Activated T-cell treated with anti-CD3 and anti-CD28 coated beads, Interleukin-2, amount 50 U/mL, for 24 hours (primary cell): ENCODE measurements around the gene FABP1.

Source experiments
- DNase-seq: peaks from one replicate; pipeline ENCODE4 v3.0.0-alpha.2; 2020
- H3K27ac Mint-ChIP-seq: 2 replicates; pipeline ENCODE4 v1.8.0; 2020; ENCODE audit warnings: mild to moderate bottlenecking, mixed read lengths
- H3K27me3 Mint-ChIP-seq: 2 replicates; pipeline ENCODE4 v1.8.0; 2020; ENCODE audit warnings: mixed read lengths
- H3K36me3 Mint-ChIP-seq: 2 replicates; pipeline ENCODE4 v1.8.0; 2020; ENCODE audit warnings: low read depth, mixed read lengths
- H3K4me1 Mint-ChIP-seq: 2 replicates; pipeline ENCODE4 v1.8.0; 2020; ENCODE audit warnings: low read depth, mixed read lengths
- H3K4me3 Mint-ChIP-seq: 2 replicates; pipeline ENCODE4 v1.8.0; 2020; ENCODE audit warnings: mild to moderate bottlenecking, moderate library complexity, mixed read lengths
- H3K9me3 Mint-ChIP-seq: 2 replicates; pipeline ENCODE4 v1.8.0; 2020; ENCODE audit warnings: mixed read lengths

Gene FABP1

GRCh38 chr2:88126772-88127637 lies 857 bp downstream of the FABP1 start:
- peaks cover 6% of the 10 kb centered on the region for H3K27me3 Mint-ChIP-seq
- H3K4me1 Mint-ChIP-seq = no peaks in the 10 kb centered on the region
- H3K9me3 Mint-ChIP-seq = no peaks in the 10 kb centered on the region
- H3K36me3 Mint-ChIP-seq = no peaks in the 10 kb centered on the region
- no peak overlapping the region for H3K27ac Mint-ChIP-seq
- no peak overlapping the region for H3K4me3 Mint-ChIP-seq
- no peak for DNase-seq

DNA sequence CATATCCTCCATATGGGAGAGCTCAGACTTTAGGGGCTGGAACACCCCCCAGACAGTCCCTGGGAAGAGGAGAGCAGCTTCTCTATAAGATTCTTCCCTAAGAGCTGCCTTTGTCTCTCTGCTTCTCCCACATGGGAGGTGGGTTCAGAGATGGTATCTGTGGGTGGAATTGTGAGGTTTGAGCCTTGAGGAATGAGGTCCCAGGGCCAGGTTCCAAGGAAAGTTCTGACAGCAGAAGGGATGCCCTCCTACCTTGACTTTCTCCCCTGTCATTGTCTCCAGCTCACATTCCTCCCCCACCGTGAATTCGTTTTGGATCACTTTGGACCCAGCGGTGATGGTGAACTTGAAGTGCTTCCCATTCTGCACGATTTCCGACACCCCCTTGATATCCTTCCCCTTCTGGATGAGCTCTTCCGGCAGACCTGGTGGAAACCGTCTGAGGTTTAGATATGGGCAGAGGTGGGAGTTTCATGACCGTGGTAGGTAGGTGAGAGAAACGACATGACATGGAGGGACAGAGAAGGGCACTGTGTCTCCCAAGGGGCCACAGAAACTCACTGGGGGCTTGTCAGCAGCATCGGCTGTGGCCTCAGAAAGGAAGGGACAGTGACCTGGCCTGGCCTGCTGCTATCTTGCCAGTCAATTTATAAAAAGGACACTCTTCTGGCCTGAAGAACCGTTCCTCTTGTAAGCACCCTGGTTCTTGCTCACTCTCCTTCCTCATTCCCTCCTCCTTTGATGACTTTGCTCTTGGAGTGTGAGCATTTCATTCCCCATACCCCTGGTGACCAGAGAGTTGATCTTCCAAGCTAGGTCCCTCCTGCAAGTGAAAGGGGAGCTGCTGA lies 1.7 kb downstream of the FABP1 start:
- DNase-seq = no peak
- Mint-ChIP-seq H3K27me3 (peaks cover 6% of the 10 kb centered on the region), H3K4me1 (no peaks in the 10 kb centered on the region), H3K36me3 (no peaks in the 10 kb centered on the region), H3K27ac (no peak overlapping the region), H3K9me3 (no peaks in the 10 kb centered on the region), H3K4me3 (no peak overlapping the region)

DNA sequence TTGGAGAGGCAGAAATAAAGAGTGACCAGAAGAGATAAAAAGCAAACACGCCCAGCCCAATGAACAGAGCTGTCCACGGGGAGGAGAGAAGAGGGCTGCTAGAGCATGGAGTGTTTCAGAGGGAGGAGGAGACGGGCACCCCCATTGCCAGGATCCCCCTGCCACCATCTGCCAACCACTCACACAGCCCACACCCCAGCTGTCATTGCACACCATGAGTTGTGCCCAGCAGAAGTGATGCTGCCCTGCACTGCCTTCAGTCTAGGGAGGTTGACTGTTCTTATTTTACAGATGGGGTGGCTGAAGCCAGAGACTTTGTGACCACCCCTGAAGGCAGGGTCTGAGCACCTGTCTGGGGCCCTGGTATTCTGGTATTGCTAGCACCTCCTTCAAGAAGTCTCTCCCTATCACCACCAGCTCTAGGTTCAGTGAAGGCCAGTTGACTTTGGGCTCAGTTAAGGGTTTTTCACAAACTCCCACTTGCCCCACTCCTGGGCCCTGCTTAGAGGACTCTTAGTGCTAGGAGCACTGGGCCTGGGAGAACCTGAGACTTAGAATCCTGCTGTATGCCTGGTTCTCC lies 2.4 kb downstream of the FABP1 start:
- Mint-ChIP-seq H3K36me3 (no peaks in the 10 kb centered on the region), H3K27me3 (peaks cover 10% of the 10 kb centered on the region), H3K4me1 (no peaks in the 10 kb centered on the region), H3K4me3 (no peak overlapping the region), H3K9me3 (no peaks in the 10 kb centered on the region), H3K27ac (no peak overlapping the region)
- no peak for DNase-seq

- no peaks in the 10 kb centered on the region for H3K36me3 Mint-ChIP-seq
- no peak for DNase-seq
- no peaks in the 10 kb centered on the region for H3K4me1 Mint-ChIP-seq
- peaks cover 8% of the 10 kb centered on the region for H3K27me3 Mint-ChIP-seq
- H3K4me3 Mint-ChIP-seq = no peak overlapping the region
- H3K27ac Mint-ChIP-seq = no peak overlapping the region
- H3K9me3 Mint-ChIP-seq = no peaks in the 10 kb centered on the region
These were observed 3.6 kb downstream of the FABP1 start for GRCh38 chr2:88123975-88124917.

- Mint-ChIP-seq H3K9me3 (no peaks in the 10 kb centered on the region), H3K4me1 (no peaks in the 10 kb centered on the region), H3K4me3 (no peak overlapping the region), H3K36me3 (no peaks in the 10 kb centered on the region), H3K27ac (no peak overlapping the region), H3K27me3 (peaks cover 7% of the 10 kb centered on the region)
- DNase-seq = no peak
These were observed 4.5 kb downstream of the FABP1 start for GRCh38 chr2:88123164-88123974.

GRCh38 chr2:88122141-88122884 lies 5.5 kb downstream of the FABP1 start:
- Mint-ChIP-seq H3K4me3 (no peak overlapping the region), H3K27me3 (peaks cover 7% of the 10 kb centered on the region), H3K9me3 (no peaks in the 10 kb centered on the region), H3K36me3 (no peaks in the 10 kb centered on the region), H3K4me1 (no peaks in the 10 kb centered on the region), H3K27ac (no peak overlapping the region)
- no peak for DNase-seq

DNA sequence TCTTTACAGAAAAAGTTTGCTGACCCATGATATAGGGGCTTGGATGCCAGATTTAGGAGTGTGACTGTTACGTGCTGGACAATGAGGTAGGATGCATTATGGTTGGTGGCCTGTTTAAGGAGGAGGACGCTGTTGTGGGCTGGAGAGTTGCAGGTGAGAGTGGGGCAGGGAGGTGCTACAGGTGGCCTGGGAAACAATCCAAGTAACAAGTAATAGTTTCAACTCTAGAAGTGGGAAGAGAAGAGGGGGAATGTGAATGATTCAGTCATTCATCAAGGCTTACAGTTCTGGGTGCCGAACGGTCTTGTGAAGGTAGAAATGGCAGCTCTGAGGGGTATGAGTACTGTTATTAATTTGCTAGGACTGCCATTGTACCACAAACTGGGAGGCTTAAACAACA lies 6.2 kb downstream of the FABP1 start:
- H3K4me1 Mint-ChIP-seq = no peaks in the 10 kb centered on the region
- H3K27me3 Mint-ChIP-seq = peaks cover 7% of the 10 kb centered on the region
- no peaks in the 10 kb centered on the region for H3K9me3 Mint-ChIP-seq
- H3K36me3 Mint-ChIP-seq = no peaks in the 10 kb centered on the region
- no peak overlapping the region for H3K4me3 Mint-ChIP-seq
- no peak overlapping the region for H3K27ac Mint-ChIP-seq
- DNase-seq = no peak

GRCh38 chr2:88117973-88118372 lies 9.9 kb downstream of the FABP1 start:
- H3K36me3 Mint-ChIP-seq = no peaks in the 10 kb centered on the region
- DNase-seq = no peak
- H3K9me3 Mint-ChIP-seq = no peaks in the 10 kb centered on the region
- no peak overlapping the region for H3K4me3 Mint-ChIP-seq
- no peak overlapping the region for H3K27ac Mint-ChIP-seq
- peaks cover 3% of the 10 kb centered on the region for H3K27me3 Mint-ChIP-seq
- H3K4me1 Mint-ChIP-seq = no peaks in the 10 kb centered on the region

DNA sequence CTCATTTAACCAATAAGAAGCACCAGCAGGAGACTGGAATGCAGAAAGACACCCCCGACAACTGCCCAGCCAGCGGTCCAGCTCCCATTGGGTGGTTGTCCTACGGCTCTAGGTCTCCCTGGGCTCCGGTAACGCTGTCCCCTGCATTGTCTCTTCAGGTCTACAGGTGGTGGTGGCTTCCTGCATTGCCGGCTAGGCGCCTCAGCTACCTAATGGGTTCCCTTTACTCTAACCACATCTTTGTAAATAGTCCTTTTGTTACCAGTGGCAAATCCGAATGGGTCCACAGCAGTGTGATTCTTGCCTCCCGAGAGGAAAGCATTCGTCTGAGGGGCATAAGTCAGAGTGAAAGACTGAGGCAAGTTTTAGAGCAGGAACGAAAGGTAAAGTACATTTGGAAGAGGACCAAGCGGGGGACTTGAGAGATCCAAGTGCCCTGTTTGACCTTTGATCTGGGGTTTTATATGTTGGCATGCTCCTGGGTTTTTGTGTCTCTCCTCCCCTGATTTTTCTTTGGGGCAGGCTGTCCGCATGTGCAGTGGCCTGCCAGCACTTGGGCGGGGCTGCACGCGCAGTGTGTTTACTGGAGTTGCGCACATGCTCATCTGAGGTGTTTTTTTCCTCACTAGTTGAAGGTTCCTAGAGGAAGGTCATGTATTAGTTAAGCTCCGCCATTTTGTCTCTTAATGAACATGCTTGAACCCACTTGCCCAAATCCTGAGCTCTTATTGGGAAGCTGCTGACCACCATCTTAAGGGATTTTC lies 11.0 kb downstream of the FABP1 start:
- Mint-ChIP-seq H3K4me3 (no peak overlapping the region), H3K27ac (no peak overlapping the region), H3K9me3 (no peaks in the 10 kb centered on the region), H3K27me3 (peaks cover 3% of the 10 kb centered on the region), H3K4me1 (no peaks in the 10 kb centered on the region), H3K36me3 (no peaks in the 10 kb centered on the region)
- DNase-seq = no peak

DNA sequence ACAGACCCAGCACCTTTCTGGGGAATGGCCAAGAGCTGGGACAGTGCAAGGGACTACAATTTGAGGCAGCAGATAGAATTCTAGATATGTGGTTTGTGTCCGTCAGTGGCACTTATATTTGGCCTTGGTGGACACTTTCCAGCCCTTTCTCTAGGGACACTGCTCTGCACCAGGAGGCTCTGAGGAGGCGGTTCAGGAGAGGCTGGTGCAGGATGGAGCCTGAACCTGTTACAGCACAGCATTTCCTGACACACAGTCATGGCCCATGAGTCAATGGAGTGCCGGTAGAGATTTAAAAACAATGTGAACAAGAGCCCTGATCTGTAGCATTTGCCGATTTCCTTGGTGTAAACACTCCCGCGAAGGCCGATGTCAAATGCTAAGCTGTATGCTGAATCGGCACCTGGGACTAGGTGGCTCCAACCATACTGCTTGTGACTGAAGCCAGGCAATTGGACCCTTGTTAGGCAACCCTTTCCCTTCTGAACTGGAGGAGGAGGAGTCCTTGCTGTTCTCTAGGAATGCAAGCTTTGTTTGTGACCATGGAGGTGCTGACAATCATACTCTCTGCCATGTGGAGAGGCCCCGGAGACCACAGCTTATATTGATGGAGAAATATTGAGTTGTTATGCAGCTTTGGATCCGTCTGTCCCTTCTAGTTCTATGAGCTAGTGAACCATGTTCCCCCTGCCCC lies 11.9 kb downstream of the FABP1 start:
- Mint-ChIP-seq H3K4me3 (no peak overlapping the region), H3K36me3 (no peaks in the 10 kb centered on the region), H3K27ac (no peak overlapping the region), H3K4me1 (no peaks in the 10 kb centered on the region), H3K9me3 (no peaks in the 10 kb centered on the region), H3K27me3 (peaks cover 2% of the 10 kb centered on the region)
- no peak for DNase-seq

DNA sequence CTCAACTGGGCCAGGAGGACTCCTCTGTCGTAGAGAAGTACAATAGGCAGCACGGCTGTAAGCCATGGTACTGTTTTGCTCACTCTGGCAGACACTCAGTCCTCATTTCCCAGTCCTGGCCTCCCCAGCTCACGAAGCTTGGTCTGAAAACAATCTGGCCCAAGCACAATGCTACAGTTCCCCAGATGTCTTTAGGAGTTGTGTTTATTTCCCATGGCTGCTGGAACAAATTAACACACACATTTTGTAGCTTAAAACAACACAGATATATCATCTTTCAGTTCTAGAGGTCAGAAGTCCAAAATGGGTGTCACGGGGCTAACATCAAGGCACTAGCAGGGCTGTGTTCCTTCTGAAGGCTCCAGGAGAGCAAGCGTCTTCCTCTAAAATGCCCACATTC lies 13.0 kb downstream of the FABP1 start:
- no peak overlapping the region for H3K4me3 Mint-ChIP-seq
- no peak overlapping the region for H3K27ac Mint-ChIP-seq
- H3K9me3 Mint-ChIP-seq = no peaks in the 10 kb centered on the region
- DNase-seq = no peak
- no peaks in the 10 kb centered on the region for H3K4me1 Mint-ChIP-seq
- H3K36me3 Mint-ChIP-seq = no peaks in the 10 kb centered on the region
- H3K27me3 Mint-ChIP-seq = no peaks in the 10 kb centered on the region

DNA sequence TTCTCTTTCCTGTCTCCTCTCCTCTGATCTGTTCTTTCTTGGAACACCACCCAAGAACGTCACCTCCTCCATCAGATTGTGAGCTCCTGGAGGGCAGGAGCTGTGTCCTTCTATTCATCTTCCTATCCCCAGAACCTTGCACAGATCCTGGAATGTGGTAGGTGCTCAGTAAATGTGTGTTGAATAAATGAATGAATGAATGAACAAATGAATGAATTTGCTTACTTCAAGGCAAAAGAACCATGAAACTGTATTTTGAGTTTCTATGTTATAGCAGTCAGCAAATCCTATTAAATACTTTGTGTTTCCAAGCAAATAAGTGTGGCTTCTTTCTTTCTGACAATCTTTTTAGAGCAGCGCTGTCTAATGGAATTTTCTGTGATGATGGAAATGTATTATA lies 14.8 kb downstream of the FABP1 start:
- Mint-ChIP-seq H3K4me3 (no peak overlapping the region), H3K9me3 (no peaks in the 10 kb centered on the region), H3K27me3 (no peaks in the 10 kb centered on the region), H3K4me1 (no peaks in the 10 kb centered on the region), H3K36me3 (no peaks in the 10 kb centered on the region), H3K27ac (no peak overlapping the region)
- DNase-seq = no peak
